Measurements from ENCODE around the gene ZNF24.

- no peak for TF ChIP-seq EZH2 (IDR thresholded peaks at IDR 0.05; ENCODE audit: insufficient read depth, poor library complexity, severe bottlenecking)
- no peak for TF ChIP-seq EZH2phosphoT487 (IDR thresholded peaks at IDR 0.05; ENCODE audit: insufficient read depth, low read depth)
These were observed 33.8 kb upstream of the ZNF24 start for GRCh38 chr18:35377875-35378573.
